GM19438 (cell line): Measurements from ENCODE around the gene DYNC2LI1.

ENCODE experiments used
- ATAC-seq: cut with Tn5 transposase; IDR thresholded peaks from one replicate; pipeline ENCODE4 v1.9.1; 2021; ENCODE audit warnings: low read depth; ENCODE audit not compliant: unreplicated experiment

The DYNC2LI1 gene

DNA sequence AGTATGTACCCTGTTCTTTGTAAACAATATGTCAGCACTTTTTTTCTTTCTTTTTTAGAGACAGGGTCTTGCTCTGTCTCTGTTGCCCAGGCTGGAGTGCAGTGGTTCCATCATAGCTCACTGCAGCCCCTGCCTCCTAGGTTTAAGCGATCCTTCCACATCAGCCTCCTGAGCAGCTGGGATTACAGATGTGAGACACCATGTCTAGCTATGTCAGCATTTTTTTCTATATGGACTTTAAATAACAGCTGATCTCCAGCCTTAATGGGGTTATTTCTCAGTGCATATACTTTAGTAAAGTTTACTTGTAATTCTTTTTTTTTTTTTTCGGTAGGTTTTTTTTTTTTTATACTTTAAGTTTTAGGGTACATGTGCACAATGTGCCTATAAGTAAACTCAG is 38.2 kb downstream of the DYNC2LI1 start:
- no peak for ATAC-seq

DNA sequence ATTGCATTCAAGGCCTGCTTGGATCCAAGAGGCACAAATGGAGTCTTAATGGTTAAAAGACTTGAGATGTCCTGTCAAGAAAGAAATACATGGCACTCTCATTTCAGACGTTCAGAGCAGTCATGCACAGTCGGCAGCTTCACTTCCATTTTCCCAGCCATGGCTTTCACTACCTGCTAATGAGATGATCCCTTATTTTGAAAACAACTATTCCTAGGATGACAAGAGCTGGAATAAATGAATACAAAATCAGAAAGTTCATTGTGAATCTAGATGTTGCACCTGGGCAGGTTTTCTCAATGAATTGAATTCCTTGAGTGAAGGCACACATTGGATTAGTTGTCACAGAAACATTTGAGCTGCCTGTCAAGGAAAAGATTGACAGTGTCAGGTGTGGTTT is 39.1 kb downstream of the DYNC2LI1 start:
- no peak for ATAC-seq

DNA sequence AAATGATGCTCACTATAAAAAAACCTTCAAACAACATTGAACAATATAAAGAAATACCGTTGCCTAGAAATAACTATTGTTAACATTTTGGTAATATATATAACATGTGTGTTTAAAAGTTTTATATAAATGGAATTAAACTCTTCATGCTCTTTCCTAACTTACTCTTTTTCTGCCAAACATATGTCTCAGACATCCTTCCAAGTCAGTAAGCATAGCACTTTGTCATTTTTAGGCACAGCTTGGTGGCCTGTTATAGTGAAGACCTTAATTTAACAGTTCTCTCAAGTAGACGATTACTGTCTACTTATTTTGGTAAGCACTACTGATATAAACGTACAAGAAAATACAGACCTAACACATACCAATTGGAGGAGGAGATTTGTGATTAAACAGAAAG is 40.9 kb downstream of the DYNC2LI1 start:
- no peak for ATAC-seq

DNA sequence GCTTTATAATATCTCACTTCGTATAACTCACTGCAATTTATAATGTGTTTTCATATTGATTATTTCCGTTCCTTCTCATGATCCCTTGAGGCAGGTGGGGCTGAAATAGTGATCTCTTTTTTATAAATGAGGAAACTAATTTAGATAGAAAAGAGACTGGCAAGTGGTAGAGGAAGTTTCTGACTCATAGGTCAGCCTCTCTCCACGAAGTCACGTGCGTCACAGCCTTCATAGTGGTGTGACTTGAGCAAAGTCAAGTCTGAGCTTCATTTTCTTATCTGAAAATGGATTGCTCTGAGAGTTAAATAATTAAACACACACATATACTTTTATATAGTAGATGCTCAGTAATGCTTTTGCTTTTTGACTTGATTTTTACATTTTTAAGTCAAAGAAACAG is 44.9 kb downstream of the DYNC2LI1 start:
- no peak for ATAC-seq

DNA sequence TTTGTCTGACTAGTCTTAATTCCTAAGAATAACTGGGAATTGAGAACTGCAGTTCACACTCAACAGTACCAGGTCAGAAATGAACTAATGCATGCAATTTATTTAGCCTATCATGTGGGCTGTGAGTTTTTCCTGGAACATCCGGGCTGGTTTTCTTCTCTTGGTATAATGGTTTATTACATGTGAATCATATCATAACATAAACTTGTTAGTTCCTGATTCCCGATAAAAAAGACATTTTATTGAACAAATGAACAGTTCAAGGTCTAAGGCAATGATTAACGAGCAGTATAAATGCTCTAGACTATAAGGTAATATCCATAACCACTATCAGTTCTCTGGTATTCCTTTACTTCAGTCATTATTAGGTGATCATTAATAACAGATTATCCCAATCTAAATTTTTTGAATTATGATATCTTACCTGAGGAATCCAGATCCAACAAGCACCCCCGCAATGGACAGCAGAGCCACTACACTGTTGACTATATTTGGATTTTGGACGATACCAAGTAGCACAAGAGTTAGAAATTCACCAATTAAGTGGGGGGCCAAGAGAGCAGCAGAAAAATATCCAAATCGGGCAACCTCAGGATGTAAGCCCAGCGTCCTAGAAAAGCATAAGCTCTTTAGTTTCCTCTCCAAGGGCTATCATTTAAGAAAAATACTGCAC is 45.8 kb downstream of the DYNC2LI1 start:
- ATAC-seq = no peak

DNA sequence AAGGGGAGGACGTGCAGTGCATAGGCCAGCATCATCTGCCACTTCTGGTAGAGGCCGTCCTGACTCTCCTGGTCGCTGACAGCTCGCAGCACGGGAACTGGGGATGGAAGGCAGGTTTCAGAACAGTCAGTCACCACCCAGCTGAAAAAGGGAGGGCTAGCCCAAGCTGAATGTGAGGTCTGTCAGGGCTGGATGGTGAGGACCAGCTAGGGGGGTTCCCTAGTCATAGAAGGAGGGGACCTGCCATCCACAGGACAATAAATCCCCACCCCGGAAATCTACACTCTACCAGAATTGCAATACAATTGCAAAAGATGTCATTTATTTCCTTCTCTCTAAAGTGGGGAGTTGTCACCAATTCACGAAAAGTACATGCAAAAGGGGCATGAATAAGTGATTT is 49.0 kb downstream of the DYNC2LI1 start:
- no peak for ATAC-seq

DNA sequence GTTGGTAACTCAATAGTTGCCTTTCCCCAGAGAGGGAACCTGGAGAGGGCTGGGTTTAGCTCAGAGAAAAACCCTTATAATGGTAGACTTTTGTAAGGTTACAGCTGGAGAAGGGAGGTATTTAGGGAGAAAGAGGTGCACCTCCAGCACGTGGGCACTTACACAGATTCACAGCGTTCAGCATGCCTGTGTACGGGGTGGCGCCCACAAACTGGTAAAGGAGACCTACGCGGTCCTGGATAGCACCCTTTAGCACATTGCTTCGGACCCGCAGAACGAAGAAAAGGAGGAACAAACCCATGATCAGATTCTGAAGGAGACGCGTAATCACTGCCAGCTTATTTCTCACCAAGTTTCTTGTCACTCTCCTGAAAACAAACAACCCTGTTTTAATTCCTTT is 49.9 kb downstream of the DYNC2LI1 start:
- ATAC-seq = no peak

DNA sequence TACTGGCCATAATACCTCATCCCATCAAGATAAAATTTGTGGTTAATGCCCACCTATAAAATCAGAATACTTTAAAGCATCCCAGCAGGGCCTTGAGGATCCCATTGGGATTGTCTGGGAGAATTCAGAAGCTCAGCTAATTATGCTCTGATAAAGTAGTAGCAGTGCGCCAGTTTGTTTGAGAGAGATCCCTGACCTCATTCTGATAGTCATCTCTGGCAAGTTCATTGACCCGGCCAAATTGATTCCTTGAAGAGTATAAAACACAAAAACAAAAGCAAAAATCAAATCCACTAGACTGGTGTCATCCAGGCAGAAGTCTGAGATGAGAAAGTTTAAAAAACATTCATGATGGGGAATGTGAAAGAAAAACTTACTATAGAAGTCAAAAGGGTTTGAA is 50.7 kb downstream of the DYNC2LI1 start:
- ATAC-seq = no peak

DNA sequence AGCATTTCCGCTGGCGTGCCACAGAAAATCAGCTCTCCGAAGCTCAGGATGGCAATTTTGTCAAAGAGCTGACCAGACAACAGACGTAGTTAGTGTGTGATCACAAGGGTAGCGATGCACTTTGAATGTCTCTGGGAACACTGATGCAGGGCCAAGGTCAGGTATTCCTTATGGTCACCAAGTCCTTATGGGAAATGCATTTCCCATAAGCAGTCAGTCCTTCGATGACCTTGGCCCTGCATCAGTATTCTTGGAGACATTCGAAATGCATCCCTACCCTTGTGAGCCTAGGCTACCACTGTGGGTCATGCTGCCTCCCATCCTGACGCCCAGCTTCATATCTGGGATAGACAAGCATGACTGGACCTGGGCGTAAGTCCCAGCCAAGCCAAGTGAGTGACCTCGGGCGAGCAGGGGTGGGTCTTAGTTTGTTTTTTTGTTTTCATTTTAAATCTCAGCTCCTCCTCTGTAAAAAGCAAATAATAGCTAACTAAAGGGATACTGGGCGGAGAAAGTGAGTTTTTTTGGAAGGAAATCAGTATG is 51.2 kb downstream of the DYNC2LI1 start:
- no peak for ATAC-seq

DNA sequence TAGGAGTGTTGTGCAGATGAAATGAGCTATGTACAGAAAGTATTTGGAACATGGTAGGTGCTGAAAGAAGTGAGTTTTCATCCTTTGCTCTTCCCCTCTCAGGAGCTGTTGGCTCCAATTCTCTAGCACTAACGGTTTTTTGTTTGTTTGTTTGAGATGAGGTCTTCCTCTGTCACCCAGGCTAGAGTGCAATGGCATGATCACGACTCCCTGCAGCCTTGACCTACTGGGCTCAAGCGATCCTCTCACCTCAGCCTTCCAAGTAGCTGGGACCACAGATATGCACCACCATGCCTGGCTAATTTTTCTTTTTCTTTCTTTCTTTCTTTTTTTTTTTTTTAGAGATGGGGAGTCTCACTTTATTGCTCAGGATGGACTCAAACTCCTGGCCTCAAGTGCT is 52.0 kb downstream of the DYNC2LI1 start:
- ATAC-seq = no peak

DNA sequence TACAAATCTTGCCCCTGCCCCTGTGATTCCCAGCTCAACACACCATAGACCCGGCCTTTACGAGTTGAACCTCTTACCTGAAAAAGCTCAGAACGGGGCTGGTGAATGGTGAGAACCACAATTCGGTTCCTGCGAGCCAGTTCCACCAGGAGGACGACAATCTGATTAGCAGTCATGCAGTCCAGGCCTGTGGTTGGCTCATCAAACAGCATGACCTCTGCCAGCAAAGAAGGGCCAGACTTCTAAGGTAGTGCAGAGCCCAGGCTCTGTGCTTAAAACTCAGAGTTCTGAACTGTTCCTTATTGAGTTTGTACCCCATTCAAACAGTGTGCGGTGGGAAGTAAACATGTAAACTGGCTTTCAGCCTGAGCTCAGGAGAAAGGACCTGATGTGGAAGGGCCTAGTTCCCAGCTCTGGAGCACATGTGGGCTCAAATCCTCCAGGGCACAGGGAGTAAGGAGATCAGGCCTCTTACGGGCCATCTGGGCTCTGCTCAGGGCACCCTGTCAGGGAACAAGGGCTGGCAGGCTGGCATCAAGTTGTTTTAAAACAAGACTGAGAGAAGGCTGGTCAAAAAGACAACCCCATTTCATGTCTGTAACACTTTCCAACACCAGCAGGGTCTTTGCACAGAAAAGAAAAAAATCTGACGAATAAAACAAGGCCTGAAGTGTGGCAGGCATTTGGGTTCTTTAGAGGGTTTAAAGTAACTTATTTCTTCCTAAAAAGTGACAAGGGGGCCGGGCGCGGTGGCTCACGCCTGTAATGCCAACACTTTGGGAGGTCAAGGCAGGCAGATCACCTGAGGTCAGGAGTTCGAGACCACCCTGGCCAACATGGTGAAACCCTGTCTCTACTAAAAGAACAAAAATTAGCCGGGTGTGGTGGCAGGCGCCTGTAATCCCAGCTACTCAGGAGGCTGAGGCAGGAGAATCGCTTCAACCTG is 52.7 kb downstream of the DYNC2LI1 start:
- no peak for ATAC-seq

DNA sequence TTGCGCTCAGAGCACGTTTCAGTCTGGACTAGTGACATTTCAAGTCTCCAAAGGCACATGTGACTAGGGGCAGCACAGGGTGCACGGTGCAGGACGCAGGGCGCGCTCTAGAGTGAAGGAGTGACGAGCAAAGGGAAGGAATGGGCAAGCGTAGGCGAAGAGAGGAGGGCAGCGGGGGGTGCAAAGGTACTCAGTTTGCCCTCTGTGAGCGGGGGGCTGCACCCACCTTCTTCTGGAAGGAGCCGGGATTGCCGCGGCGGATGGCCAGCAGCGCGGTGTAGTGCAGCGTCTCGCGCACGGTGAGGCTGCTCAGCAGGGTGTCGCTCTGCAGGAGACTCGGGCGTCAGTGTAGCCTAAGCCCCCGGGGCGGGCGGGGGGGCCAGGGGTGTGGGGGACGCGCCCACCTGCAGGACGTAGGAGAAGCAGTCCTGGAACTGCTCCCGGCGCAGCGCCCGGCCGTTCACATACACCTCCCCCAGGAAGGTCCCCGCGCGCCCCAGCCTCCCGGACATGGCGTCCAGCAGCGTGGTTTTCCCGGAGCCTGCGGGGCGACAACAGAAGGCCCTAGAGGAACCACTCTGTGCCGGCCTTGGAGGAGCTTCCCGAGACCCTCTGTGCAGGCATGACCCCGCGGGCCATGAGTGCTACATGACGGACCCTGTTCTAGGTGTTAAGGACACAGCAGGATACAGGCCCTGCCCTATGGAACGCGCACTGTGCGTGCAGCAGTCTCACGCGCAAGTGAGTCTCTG is 57.9 kb downstream of the DYNC2LI1 start:
- ATAC-seq = no peak

DNA sequence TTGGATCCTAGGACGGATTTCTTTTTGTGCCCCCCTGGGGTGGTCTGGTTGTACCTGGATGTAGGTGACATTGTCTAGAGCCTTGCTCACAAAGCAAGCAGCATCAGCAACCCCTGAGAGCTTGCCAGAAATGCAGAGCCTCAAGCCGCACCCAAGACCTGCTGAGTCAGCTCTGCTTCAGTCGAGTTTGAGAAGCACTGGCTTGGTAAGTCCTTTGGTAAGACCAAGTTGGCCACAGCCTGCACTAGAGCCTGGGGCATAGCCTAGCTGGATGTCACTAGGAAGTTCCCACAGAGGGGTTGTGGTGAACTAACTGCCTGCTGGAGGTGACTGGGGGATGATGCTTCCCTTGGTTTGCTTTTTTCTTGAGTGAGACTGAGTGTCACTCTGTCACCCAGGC is 58.6 kb downstream of the DYNC2LI1 start:
- ATAC-seq = no peak

DNA sequence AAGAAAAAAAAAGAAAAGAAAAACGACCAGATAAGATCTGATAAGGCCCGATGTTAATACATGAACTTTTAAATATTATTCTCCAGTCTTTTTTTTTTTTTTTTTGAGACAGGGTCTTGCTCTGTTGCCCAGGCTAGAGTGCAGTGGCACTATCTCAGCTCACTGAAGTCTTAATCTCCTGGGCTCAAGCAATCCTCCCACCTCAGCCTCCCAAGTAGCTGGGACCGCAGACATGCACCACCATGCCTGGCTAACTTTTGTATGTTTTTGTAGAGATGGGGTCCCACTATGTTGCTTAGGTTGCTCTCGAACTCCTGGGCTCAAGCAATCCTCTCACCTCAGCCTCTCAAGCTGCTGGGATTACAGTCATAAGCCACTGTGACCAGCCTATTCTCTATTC is 63.2 kb downstream of the DYNC2LI1 start:
- ATAC-seq = no peak

DNA sequence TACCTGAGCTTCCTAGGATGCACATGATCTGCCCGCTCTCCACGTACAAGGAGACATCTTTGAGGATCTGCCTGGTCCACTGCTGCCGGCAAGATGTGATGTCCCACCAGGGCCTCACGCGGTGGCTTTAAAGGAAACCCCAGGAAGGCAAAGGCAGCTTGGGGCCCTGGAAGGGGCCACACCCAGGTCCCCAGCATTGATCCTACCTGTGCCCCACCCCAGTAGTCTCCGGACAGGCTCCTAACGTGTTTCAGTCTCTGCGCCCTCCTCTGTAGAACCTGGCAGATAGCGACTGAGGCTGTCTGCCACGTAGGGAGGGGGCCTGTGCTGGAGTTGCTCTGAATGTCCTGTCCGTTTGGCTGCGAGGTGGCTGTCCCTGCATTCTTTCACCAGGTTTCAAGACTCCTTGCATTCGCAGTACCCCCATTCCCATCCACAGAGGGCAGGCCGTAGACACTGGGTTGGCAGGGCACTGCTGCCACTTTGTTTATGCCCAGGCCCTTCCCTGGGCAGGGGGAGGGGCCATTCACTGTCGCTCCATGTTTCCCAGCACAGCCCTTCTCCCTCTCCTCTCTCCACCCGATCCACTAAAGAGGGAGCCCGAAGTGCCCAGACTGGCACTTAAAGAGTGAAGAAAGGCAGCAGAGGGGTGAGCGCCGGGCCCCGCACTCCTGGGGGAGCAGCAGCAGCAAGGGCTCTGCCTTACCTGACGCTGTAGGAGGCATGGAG is 64.2 kb downstream of the DYNC2LI1 start:
- ATAC-seq = no peak

DNA sequence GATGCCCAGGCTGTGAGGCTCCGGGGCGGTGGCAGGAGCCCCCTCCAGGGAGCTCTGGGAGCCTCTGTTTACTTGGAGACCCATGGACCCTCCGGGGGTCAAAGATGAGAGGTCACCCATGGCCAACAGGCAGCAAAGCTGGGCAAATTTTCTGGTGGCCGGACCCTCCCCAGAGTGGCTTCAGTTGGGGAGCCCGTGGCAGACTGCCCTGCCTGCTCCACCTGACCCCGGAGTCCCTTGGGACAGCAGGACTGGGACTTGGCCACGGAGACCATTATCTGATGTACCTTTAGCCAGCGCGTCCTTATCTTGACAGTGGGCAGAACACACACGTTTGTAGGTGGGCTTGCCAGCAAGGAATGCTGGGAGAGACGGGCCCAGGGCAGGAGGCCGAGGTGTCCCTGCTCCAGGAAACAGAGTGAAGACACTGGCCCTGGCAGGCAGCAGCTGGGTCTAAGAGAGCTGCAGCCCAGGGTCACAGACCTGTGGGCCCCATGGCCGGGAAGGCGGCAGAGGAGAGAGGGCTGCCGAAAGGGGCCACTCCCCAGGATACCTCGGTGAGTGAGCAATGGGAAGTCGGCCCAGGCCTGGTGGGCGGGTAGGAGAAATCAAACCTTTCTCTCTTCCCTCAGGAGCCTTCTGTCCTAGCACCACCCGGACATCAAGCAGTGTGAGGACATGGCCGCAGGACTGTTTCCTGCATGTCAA is 64.9 kb downstream of the DYNC2LI1 start, which contains the start of the genes ABCG5 and ABCG8:
TSS of gene ABCG5 (minus strand) at position 280 of the 708 bp plus-strand sequence. CDS start at position 120, 160 bp downstream.
TSS of gene ABCG8 (plus strand) at position 412 of the 708 bp plus-strand sequence. CDS start at position 495, 83 bp downstream.
- ATAC-seq = no peak

DNA sequence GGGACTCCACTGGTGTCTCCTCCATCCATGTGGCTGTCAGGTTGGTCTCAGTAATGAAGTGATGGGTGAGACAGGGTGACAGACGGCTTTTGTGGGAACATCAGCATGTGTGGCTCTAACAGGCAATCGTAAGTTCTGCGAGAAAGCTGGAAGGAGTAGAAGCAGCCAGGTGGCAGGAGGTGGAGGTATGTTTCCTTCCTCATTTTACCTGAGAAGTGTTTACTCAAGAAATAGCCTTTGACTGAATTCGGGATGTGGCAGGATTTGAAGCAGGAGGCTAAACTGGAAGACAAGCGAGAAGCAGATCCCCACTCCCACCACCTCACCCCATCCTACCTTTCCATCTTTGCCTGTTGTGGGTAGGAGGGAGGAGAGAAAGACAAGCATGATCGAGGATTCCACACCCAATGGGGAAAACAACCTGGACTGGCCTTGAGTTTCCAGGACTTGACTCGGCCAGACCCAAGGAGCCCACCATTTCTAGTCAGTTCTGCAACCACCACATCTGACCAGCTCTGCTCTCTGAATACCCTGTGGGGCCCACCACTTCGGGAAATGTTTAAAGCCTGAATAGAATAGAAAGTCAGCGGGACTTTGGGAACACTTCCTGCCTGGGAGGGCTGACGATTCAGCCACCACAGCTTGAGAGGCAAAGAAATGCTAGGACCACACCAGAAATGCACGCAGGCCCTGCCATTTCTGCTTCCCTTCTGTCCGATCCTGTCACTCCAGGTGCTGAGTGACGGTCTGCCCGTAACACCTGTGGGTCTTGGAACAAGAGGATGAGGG is 66.1 kb downstream of the DYNC2LI1 start:
- no peak for ATAC-seq

DNA sequence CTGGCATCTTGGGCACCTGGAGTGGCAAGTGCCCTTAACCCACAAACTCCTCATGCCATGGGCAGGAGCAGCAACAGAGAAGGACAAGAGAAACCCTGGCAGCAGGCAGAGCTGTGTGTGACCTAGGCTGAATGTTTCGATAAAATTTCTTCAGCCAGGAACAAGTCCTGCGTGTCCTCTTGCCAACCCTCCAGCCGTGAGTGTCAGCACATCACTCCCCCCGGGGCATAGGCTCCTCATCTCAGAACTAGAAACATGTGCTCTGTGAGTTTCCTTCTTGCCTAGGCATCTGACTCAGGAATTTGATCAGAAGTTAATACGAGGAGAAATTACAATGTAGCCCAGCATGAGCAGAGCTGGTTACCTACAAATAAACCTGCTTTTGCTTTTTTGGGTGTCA is 67.1 kb downstream of the DYNC2LI1 start:
- no peak for ATAC-seq
